RKO (cell line): Measurements from ENCODE around the gene CASQ2.

Experiments
- DNase-seq: peaks from one replicate; pipeline ENCODE4 v3.0.0-alpha.2; 2016; ENCODE audit warnings: low spot score

The CASQ2 gene

DNA sequence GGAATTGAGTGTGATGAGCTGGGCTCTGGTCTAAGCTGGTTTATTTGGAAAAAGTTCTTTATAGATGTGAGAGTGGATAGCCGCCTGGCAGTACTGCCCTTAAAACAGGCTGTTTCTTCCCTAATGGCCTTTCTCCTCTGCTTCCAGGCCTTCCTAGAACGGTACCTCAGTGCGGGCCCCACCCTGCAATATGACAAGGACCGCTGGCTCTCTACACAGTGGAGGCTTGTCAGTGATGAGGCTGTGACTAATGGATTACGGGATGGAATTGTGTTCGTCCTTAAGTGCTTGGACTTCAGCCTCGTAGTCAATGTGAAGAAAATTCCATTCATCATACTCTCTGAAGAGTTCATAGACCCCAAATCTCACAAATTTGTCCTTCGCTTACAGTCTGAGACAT, 77.5 kb downstream of the CASQ2 start:
- DNase-seq = no peak

DNA sequence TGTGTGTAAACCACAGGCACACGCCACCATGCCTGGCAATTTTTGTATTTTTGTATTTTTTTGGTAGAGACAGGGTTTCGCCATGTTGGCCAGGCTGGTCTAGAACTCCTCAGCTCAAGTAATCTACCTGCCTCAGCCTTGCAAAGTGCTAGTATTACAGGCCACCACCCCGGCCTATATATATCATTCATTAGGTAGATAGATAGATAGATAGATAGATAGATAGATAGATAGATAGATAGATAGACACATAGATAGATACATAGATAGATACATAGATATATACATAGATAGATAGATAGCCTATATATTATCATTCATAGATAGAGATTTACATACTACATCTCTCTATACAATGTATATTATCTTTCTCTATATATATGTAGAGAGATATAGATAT, 80.8 kb downstream of the CASQ2 start:
- no peak for DNase-seq

DNA sequence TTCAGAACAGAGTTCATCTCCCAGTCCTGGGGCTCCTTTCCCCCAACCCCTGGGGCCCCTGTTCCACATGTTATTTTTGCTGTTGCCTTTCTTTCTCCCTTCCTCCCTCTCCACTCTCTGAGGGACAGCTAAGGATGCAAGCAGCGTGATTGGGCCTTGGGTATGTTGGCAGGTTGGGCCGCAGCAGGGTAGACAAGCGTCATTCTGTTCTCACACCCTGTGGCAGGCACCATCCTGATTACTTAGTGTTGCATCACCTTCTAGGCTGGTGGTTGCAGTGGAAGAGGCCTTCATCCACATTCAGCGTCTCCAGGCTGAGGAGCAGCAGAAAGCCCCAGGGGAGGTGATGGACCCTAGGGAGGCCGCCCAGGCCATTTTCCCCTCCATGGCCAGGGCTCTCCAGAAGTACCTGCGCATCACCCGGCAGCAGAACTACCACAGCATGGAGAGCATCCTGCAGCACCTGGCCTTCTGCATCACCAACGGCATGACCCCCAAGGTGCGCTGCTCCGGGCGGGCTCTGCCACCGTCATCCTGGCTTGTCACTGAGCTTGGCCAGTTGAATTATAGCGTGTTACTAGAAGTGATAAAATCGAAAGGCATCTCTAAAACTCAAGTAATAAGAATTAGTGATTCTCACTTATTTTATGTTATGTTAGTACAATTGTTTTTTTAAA, 83.3 kb downstream of the CASQ2 start:
- no peak for DNase-seq

DNA sequence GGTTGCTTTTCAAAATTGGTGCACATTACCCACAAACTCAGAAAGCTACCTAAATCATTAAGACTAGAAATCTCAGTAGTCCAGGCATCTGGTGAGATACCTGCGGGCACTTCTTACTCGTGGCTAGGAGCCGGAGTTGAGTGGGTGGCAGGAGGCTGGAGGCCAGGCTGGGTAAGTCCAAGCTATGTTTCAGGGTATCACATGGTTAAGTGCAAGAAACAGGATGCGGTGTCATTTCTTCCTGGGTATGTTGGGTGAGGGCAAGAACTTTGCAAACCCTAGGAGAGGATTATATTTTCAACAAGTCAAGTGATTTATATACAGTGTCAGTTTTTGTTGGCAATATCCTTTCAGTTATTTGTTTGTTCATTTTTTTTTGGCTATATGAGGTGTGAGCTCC, 85.7 kb downstream of the CASQ2 start:
- DNase-seq = no peak

DNA sequence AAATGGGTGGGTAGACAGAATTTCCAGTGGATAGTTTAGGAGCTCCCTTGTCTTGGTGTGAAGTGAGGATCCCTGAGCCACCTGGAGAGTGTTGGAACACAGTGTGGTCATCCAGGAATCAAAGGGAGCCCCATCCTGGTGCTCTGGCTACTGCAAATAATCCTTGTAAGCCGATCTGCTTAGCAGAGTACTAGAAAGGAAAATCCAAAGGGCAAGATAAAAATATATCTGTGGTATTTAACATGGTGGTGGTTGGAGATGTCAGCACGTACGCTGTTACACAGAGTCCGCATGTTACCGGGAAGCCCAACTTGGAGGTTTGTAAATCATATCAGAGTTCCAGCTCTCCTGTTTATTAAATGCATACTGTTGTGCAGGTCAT, 87.8 kb downstream of the CASQ2 start:
- DNase-seq = no peak

DNA sequence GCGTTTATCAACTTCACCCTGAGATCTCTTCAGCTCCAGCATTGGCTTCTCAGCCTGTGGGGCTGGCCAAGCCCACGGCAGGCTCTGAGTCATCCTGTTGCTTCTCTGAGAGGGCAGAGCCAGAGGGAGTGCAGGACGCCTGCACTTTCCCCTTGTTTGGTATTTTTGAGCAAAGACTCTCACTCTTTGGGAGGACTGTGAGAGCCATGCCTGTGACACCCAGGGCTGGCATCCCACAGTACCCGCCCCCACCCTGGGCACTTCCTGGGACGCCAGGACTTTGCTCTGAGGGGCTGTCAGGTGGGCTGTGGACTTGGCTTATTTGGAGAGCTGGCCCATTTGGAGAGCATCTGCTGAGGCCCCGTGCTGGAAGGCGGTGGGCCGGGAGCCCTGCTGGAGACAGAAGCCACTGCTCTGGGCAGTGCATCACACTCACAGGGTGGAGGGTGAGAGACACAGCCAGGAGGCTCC, 89.3 kb downstream of the CASQ2 start:
- no peak for DNase-seq

DNA sequence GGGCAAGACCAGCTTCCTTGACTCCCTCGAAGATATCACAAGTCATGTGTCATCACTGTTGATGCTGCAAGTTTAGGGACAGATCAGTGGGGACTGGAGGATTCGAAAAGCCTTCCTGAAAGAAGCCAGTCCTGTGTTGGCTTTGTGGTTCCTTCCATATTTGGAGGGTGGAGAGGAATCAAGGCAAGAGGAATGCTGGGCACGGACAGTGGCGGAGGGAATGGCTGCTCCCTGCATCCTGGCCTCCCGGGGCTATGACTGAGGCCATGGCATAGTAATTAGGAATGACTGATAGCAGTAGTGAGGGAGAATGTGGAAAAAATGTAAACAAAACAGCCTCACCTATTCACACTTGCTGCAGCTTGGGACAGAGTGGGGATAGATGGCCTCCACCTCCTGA, 90.4 kb downstream of the CASQ2 start:
- DNase-seq = no peak

DNA sequence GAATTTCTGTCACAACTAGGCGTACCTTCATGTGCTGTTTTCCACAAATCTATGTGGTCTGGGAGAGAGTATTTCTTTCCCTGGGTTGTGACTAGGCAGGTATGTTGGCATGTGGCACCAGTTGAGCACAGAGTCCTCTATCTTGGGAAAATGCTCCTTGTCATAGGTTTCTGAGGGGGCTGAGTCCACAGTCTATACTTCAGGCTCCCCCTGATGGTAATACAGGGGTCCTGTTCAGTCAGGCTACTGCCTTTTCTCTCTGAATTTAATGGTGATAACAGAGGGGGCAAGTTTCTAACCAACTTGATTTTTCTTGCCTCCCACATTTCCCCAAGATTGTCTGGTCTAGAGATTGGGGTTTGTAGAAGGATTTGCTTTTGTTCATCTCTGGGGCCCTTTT, 90.9 kb downstream of the CASQ2 start:
- no peak for DNase-seq

DNA sequence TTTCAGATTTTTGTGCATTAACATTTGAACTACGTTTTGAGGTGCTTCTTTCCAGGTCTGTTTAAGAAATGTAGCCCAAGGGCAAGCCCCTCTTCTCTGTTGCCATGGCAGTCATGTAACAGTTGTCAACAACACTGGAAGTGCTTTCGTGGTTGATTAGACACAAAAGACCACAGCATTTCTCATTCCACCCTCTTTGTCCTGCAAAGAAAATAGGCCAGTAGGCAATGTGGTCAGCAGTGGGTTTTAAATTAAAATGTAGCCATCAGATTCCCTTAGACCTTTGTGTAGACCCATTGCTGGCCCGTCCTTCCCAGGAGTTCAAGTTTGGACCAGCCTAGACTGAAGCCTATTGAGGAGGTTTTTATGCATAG, 91.3 kb downstream of the CASQ2 start:
- no peak for DNase-seq

DNA sequence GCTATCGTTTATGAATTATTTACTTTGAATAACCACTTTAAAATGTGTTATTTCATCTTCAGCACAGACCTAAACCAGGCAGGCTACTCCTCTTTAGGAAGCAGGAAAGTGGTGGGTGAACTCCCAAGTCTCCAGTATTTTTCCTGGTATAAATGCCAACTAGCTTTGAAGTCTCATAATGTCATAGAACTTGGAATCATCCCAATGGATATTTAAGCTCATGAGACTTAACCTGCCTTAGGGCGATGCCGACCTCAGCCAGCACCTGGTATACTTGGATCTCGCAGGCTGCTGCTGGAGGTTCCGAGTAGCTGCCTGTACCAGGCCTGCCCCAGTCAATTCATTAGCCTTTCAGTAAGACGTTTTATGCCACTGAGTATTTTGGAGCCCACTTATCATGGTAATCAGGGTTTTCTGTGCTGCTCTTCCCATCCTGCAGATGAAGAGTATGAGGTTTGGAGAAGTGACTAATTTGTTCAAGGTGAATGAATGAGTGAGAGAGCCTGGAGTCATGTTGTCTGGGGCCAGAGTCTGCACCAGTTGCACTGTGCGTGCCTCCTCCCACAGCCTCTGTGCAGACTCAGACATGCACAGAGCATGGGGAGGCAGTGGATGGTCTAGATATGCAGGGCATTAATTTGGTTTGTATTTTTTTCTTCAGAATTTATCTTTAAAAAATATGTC, 91.9 kb downstream of the CASQ2 start:
- no peak for DNase-seq

DNA sequence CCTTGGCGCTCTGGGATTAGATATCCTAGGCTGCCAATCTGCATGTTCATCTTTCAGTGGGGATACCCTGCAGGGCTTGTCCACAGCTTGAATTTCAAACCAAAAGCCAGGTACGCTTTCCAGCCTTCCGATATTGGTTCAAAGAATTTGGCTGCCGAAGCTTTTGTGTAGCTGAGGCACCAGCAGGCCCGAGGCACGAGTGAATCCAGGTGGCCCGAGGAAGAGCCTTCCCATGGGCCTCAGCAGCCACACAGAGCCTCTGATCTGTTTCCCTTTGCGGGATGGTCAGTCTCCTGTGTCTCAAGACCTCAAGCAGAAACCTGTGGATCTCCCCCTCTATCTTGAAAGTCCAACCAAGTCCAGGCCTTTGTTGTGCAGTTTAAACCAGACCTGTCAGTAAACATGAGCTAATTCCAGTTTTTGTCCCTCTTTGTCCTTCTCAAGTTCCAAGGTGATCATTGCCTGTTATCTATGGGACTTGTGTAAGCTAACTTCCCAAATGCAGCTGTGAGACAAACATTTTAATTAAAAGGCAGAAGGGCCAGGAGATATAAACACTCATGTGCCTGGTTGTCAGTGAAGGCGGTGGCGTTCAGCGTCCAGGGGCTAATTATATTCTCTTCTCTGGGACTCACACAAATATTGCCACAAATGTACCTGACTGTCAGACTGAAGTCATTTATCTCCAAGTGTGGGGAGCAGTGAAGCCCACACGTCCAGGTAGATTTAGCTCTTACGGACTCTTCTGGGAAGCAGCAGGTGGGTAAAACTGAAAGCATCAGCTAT, 96.1 kb downstream of the CASQ2 start:
- no peak for DNase-seq

DNA sequence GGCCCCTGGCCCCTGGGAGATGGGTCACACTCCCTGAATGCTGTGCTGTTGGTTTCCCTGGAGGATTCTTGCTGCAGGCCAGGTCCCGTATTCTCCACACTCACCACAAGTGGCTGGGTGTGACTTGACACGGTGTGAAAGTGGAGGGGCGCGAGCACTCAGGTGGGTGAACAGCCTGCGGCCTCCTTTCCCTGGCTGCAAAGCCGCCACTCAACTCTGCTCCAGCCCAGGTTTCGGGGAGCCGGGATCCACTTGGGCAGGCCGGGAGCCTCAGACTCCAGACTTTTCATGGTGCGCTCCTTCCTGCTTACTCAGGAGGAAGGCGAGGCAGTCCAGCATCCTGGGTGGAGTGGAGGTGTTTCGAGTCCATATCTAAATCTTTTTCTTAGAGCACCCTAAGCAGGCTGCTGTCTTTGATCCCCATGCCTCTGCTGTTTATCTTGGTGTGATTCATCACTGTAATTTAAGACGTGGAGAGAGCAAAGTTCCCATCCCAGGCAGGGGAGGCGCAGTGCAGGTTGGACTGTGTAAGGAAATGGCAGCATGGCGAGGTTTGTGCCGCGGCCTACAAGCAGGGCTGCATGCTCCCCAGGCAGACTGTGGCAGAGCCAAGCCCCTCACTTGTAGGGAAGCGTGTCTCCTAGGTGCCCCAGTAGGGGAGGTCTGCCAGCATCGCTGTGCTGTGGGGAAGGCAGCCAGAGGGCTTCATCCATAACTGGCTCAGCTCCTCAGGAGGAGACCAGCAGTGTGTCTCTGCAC, 97.2 kb downstream of the CASQ2 start:
- DNase-seq = no peak

DNA sequence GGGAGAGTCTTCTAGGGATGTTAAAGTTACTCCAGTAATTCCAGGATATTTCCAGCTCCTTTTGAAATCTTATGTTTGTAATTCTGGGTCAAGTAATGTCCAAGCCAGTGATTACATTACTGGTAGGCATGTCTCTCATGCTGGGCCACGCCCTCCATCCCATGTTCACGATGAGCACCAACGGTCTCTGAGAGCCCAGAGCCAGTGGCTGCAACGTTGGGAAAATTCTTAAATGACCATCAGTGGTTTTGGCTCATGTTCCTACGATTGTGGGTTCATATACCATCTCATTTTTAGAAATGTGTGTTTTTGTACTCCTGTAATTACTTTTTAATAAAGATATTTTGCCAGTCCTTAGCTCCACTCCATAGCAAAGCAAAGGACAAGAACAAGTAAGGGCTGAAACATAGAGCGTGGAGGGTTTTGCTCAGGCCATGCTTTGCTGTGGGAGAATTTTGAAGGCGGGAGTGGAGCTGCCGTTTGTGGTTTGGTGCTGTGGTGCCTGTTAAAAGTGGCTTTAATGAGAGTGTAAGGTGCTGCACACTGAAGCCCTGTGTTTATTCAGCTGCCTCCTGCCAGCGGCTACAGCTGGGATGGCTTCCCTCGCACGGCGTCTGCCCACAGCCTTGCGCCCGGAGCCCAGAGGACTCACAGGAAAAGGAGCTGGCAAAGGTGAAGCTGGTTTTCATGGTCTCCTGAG, 97.9 kb downstream of the CASQ2 start:
- DNase-seq = no peak

DNA sequence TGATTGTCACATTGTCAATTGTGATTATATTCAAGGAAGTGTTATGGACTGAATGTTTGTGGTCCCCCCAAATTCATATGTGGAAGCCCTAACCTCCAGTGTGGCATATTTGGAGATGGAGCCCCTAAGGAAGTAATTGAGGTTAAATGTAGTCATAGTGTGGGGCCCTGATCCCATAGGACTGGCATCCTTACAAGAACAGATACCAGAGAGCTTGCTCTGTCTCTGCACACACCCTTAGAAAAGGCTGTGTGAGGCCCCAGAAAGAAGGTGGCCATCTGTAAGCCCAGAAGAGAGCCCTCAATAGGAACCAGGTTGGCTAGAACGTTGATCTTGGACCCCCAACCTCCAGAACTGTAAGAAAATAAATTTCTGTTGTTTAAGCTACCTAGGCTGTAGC, 98.6 kb downstream of the CASQ2 start:
- no peak for DNase-seq

DNA sequence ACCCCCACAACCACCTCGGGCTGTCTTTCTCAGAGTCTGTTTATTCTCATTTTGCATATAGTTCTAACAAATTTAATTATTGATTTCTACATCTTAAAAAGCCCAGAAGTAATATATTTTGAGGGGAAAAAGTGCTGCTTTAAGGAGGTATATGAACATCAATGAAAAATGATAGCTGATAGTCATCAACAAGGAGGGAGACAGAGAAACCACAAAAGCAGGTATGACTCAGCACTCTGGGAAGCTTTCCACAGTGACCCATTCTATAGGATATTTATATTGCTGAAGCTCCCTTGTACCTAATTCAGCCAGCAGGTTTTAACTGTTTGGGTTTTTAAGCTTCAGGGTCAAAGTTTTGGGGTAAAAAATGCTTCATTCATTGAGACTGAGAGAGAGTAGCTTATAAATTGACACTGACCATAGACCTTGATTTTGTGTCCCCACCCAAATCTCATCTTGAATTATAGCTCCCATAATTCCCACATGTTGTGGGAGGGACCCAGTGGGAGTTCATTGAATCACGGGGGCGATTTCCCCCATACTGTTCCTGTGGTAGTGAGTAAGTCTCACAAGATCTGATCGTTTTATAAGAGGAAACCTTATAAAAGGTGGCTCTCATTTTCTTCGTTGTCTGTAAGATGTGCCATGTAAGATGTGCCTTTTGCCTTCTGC, 99.4 kb downstream of the CASQ2 start:
- peak; percentile 59 for DNase-seq

DNA sequence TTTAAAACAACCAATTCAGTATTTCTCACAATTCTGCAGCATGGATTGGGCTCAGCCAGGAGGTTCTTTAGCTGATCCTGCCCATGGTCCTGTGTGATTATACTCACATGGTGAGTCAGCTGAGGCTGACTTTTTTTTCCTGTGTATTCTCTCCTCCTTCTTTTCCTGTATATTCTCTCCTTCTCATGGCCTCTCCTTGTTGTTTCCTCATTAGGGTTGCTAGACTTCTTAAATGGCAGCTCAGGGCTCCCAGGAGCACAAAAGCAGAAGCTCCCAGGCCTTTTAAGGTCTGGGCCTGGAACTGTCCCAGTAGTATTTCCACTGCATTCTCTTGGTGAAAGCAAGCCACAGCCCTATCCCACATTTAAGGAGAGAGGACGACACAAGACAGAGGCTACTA, 99.9 kb downstream of the CASQ2 start:
- no peak for DNase-seq

DNA sequence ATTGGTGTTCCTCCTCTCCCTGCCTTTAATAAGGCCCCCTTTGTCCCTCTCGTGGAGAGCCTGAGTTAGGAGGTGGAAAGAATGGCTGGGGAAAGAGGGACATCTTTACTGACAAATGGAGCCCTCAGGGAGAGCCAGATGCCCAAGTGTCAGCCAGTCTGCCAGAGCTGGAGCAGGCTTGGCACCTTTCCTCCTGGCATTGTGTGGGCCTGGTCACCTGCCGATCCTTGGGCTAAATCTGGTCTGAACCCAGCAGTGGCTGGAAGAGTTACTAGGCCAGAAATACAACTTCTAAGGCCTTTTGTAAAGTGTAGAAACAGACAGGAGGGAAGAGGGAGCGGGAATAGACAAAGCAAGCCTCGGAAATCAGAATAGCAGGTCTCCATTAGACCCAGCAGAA, 101.8 kb downstream of the CASQ2 start:
- DNase-seq = no peak

DNA sequence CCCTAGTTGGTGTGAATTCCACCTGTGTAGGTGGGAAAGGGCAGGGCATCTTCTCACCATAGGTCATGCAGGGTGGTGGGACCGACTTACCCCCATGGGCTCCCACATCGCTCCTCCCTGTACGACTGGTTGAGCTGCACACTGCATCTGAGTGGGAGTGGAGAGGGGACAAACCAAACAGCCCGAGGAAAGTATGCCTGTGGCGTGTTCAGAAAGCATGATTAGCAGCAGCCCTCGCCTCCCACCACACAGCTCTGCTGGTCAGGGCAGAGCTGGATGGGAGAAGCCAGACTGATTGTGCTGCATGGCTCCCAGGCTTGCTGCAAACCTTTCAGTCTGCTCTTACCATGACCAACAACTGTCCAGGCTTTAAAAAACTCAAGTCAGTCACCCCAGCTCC, 102.3 kb downstream of the CASQ2 start:
- DNase-seq = no peak

DNA sequence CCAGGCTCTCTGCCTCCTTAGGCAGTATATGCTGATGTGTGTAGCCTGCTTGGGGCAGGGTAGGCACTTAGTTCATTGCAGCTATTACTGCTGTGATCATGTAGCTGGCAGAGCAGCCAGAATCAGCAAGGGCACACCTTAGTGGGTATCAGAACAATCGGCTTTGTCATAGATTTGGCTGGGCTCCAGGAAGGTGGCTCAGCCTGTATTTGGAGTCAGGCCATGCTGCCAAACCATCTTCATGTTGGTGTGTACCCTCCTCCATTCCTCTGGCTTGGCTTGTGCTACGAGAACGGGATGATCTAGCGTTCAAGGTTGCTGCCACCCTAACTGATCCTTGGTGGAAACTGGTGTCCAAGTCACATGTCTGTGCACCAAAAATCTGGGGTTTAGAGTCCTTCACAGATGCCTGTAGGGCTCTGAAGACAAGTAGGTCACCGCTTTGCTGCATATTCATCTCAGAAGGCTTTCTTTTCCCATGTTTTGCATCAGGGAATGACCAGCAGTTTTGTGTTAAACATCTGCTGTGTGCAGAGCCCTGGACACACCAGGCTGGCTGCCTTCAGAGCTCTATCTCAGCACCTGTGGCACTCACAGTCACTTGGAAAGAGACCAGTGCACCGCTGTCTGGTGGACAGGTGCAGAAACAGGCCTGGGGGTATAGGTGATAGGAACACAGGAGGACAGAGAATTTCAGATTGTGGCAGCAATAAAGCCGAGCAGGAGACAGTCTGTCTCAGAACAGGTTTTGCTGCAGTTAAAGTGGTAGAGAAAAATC, 103.0 kb downstream of the CASQ2 start:
- no peak for DNase-seq

DNA sequence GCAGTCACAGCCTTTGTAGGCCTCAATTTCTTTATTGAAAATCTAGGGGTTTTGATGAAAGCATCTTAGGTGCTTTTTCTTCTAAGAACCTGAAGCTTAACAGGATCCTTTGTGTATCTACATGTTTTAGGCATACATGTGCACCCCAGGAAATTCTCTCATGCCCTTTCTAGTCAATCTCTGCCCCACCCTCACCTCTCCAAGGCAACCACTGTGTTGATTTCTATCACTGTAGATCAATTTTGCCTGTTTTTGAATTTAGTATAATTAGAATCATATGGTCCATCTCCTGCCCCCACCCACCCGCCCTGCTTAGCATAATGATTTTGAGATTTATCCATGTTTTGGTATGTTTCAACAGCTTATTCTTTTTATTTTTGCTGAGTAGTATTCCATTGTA, 107.4 kb downstream of the CASQ2 start:
- DNase-seq = no peak

DNA sequence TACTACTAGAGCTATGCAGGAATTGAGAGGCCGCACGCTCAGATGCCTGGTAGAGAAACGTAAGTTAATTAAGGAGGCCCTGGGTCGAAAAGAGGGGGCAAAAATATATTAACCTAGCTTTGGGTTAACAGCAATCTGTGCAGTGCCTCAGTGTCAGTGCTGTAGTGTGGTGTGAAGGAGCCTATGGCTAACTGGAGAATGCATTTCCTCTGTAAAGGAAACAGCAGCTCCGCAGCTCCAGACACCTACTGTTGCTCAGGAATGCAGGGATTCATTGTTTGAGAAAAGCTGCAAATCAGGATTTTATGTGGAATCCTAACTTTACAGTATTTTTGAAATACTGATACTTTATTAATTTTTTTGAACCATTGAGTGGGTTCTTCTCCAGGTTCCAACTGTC, 108.4 kb downstream of the CASQ2 start:
- no peak for DNase-seq
